Activated T-cell treated with anti-CD3 and anti-CD28 coated beads, Interleukin-2, amount 50 U/mL, for 4 hours (primary cell): ENCODE measurements around the gene ZNF765. TPM values are rescaled to one million over a fixed set of nuclear protein-coding genes. Genes with fewer than 3 reads are reported as not detected.
"Not testable (repeated sequence)": the region's sequence is repeated elsewhere in the genome, so short reads cannot be mapped to it uniquely, and the experiment has no call there.

Experiments used
- ATAC-seq, 2 donors: fragments of 200-7000 bp; cut with Tn5 transposase; one replicate each; pipeline ENCODE4 v1.10.0; 2021
- DNase-seq: peaks from one replicate; pipeline ENCODE4 v3.0.0-alpha.2; 2020
- H3K27me3 Mint-ChIP-seq: one replicate; pipeline ENCODE4 v1.8.0; 2021; ENCODE audit warnings: low read depth, mixed read lengths
- H3K36me3 Mint-ChIP-seq: one replicate; pipeline ENCODE4 v1.8.0; 2022; ENCODE audit warnings: mixed read lengths; ENCODE audit not compliant: insufficient read depth
- H3K4me1 Mint-ChIP-seq: one replicate; pipeline ENCODE4 v1.8.0; 2021; ENCODE audit warnings: low read depth, mixed read lengths
- H3K4me3 Mint-ChIP-seq: one replicate; pipeline ENCODE4 v1.8.0; 2021; ENCODE audit warnings: mild to moderate bottlenecking, moderate library complexity, mixed read lengths
- H3K9me3 Mint-ChIP-seq: one replicate; pipeline ENCODE4 v1.8.0; 2021; ENCODE audit warnings: mixed read lengths
- total RNA-seq, 3 donors: library from RNA; stranded (reverse); gene quantifications; one replicate each; pipeline ENCODE4 v1.2.1, GENCODE V29; 2021

Gene ZNF765
- 1 to 10 TPM; 6.9 to 7.9 (median 7.1) TPM for total RNA-seq

DNA sequence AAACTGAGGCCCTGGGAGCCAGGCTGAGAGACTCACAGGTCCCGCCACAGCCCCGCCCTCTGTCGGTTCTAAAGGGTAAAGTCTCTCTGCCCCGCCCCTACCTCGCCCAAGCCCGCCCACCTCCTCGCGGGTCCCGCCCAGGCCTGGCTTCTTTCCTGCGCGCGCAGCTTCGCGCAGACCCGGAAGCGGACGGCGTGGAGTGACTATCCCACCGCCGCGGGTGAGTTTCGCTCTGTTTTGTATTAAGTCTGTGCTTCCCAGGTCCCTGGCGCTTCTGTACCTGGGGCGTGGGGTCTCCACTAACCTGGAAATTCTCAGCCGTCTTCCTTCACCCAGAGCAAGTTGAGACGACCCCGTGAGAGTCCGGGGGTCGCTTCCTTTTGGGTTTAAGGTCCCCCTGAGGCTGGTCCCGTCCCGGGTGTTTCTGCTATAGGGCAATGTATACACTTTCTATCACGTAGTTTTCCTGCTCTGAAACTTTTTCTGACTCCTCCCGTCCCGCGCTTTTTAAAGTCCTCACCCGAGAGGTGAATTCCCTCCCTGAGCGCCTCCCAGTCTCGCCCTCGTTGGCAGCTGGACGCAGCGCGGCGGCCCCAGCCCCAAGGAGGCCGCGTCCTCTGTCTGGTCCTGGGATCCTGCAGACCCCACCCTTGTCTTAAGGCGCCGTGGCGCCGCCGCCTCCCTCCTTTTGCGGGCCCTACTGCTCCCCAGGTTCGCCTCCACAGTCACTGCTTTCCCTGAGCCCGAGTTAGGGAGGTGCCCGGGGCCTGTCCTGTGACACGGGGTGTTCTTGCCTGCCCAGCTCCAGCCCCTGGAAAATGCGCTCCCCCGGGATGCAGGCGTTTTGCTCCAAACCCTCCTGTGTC lies at the start of gene ZNF765:
Gene ZNF765, plus strand, starts transcription at position 176 of the 866 bp plus-strand sequence. CDS start 2,867 bp downstream, outside the sequence.
- ATAC-seq (peak; percentile 98 to 99), DNase-seq (peak; percentile 98)
- H3K27me3 Mint-ChIP-seq, result no peaks in the 10 kb centered on the region
- H3K4me3 Mint-ChIP-seq, result peak within 1 kb of the TSS; percentile 97
- H3K9me3 Mint-ChIP-seq, result peaks cover 6% of the 10 kb centered on the region
- H3K36me3 Mint-ChIP-seq, result peaks cover 15% of the 10 kb centered on the region
- H3K4me1 Mint-ChIP-seq, result peaks cover 30% of the 10 kb centered on the region

DNA sequence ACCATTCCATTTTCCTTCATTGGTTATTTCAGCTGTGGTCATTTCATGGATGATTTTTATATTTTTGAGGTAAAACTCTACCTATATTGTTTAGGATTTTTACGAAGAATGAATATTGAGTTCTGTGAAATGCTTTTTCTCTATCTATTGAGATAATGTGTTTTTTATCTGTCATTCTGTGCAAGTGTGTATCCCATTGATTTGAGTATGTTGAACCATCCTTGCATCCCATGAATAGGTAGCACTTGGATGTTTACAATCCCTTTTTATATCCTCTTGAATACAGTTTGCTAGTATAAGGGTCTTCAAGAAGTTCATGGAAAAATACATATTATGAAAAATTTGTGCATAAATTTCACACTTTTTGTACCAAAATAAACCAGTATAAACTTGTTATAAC lies 39.2 kb upstream of the ZNF765 start:
- peaks cover 49% of the 10 kb centered on the region for H3K9me3 Mint-ChIP-seq
- no peak for DNase-seq
- H3K4me1 Mint-ChIP-seq, result no peaks in the 10 kb centered on the region
- H3K4me3 Mint-ChIP-seq, result no peak overlapping the region
- H3K36me3 Mint-ChIP-seq, result peaks cover 34% of the 10 kb centered on the region
- ATAC-seq, result no peak
- no peaks in the 10 kb centered on the region for H3K27me3 Mint-ChIP-seq

DNA sequence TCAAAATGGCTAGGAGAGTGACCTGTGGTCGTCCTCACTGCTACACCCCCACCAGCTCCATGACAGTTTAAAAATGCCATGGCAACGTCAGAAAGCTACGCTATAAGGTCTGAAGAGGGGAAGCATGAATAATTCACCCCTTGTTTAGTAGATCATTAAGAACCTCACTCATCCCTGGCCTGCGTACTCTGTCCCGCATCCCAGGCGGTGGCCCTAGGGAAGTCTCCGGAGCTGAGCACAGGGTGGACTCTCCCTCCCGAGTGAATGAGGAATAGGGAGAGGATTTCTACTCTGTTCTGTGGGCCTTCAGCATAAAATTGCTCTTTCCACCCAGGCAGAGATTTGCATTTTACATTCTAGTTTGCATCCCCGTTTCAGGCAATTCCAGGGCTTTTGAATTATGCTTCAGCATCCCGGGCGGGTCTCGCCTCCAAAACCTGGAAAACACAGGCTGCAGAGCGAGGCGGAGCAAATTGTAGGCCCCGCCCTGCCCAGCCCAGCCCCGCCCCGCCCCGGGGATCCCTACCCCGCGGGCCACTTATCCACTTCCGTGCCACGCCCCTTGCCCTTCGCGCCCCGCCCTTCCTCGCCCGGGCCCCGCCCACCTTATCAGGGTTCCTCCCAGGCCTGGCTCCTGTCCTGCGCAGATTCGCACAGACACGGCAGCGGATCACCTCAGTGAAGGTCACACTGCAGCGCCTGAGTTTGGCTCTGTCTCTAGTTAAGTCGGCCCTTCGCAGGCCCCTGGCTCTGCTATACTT lies 36.9 kb upstream of the ZNF765 start:
- DNase-seq, result no peak

DNA sequence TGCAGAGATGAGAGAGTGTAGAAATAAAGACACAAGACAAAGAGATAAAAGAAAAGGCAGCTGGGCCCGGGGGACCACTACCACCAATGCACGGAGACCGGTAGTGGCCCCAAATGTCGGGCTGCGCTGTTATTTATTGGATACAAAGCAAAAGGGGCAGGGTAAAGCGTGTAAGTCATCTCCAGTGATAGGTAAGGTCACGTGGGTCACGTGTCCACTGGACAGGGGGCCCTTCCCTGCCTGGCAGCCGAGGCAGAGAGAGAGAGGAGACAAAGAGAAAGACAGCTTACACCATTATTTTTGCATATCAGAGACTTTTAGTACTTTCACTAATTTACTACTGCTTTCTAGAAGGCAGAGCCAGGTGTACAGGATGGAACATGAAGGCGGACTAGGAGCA lies 34.9 kb upstream of the ZNF765 start:
- not testable (repeated sequence) for H3K4me3 Mint-ChIP-seq, H3K4me1 Mint-ChIP-seq, H3K27me3 Mint-ChIP-seq, DNase-seq, ATAC-seq, H3K36me3 Mint-ChIP-seq
- peaks cover 20% of the 10 kb centered on the region for H3K9me3 Mint-ChIP-seq

More for the DNA sequence above, 36.9 kb upstream of the ZNF765 start:
- ATAC-seq, result no peak
- Mint-ChIP-seq H3K27me3 (no peaks in the 10 kb centered on the region), H3K4me1 (no peaks in the 10 kb centered on the region), H3K4me3 (no peak overlapping the region), H3K9me3 (peaks cover 30% of the 10 kb centered on the region), H3K36me3 (peaks cover 12% of the 10 kb centered on the region)

DNA sequence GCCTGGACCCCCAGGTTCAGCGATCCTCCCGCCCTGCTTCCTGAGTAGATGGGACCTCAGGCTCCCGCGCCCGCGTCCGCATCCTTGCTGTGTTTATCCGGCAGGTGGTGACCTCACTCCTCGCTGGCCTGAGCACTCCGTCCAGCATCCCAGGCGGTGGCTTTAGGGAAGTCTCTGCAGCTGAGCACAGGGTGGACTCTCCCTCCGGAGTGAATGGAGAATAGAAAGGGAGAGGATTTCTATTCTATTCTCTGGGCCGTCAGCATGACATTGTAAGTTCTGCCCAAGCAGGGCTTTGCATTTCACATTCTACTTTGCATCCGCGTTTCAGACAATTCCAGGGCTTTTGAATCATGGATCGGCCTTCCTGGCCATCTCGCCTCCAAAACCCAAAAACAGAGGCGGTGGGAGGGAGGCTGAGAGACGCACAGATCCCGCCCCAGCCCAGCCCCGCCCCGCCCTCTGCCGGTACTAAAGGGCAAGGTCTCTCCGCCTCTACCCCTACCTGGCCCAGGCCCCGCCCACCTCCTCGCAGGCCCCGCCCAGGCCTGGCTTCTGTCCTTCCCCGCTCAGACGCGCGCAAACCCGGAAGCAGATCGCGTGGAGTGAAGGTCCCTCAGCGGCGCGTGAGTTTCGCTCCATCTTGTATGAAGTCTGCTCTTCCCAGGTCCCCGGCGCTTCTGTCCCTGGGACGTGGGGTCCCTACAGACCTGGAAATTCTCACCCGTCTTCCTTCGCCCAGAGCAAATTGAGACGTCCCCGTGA lies 29.6 kb upstream of the ZNF765 start, which contains the start of gene ZNF525:
Gene ZNF525, plus strand, starts transcription at position 572 of the 765 bp plus-strand sequence. CDS start 6,577 bp downstream, outside the sequence.
- peak; percentile 99 to 100 for ATAC-seq
- Mint-ChIP-seq H3K36me3 (peaks cover 10% of the 10 kb centered on the region), H3K27me3 (no peaks in the 10 kb centered on the region), H3K4me1 (peaks cover 24% of the 10 kb centered on the region), H3K9me3 (peaks cover 4% of the 10 kb centered on the region), H3K4me3 (peak within 1 kb of the TSS; percentile 95)
- peak; percentile 98 for DNase-seq

DNA sequence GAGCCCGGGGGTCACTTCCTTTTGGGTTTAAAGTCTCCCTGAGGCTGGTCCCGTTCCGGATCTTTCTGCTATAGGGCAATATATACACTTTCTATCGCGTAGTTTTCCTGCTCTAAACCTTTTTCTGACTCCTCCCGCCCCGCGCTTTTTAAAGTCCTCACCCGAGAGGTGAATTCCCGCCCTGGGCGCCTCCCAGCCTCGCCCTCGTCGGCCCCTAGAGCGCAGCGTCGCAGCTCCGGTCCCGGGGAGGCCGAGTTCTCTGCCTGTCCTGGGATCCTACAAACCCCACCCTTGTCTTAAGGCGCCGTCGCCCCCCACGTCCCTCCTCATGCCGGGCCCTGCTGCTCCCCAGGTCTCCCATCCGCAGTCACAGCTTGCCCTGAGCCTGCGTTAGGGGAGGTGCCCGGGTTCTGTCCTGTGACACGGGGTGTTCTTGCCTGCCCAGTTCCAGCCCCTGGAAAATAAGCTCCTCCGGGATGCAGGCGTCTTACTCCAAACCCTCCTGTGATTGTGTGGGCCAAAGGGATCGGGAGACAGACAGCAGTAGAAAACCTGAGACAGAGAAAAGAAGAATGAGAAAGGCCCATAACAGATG lies 29.0 kb upstream of the ZNF765 start:
- Mint-ChIP-seq H3K36me3 (peaks cover 16% of the 10 kb centered on the region), H3K4me1 (peaks cover 24% of the 10 kb centered on the region), H3K4me3 (peak overlapping the region; percentile 95), H3K27me3 (no peaks in the 10 kb centered on the region), H3K9me3 (peaks cover 9% of the 10 kb centered on the region)
- DNase-seq (peak; percentile 33), ATAC-seq (peak; percentile 52 to 59)

DNA sequence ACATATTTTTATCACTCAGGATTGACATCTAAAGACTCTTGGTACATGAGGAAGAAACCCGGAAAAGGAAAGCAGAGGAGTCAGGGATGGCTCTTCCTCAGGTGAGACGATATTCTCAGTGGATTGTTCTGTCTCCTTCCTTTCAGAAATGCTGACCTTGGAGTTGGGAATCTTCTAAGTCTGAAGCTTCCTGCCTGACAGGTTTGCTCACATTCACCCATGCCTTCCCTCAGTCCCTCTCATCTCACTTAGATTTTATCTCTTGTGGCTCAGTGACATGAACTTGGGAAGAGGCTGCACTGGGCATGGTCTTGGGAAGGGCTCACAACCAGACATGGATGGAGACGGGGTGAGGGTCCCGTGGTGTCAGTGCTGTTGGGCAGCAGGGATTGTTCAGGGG lies 22.8 kb upstream of the ZNF765 start:
- peaks cover 16% of the 10 kb centered on the region for H3K9me3 Mint-ChIP-seq
- DNase-seq (no peak), ATAC-seq (no peak)
- H3K4me1 Mint-ChIP-seq, result peaks cover 4% of the 10 kb centered on the region
- no peaks in the 10 kb centered on the region for H3K27me3 Mint-ChIP-seq
- no peak overlapping the region for H3K4me3 Mint-ChIP-seq
- peaks cover 62% of the 10 kb centered on the region for H3K36me3 Mint-ChIP-seq

DNA sequence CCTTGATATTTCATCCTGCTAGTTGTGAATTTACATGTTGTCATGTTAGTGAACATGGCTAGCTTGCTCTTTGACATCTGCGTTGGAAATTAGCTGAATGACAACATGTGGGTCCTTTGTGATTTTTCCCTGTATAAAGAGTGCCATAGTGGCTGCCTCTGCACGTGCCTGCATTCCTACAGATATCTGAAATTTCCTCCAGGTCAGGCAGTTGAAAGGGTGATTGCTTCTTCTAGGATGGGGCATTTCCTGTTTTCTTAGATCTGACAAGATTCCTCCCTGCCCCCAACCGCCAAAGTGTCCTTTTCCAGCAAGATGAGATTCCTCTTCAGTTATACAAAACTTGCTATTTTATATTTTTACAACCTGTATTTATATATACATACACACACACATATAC lies 20.7 kb upstream of the ZNF765 start:
- ATAC-seq (no peak), DNase-seq (no peak)
- Mint-ChIP-seq H3K27me3 (no peaks in the 10 kb centered on the region), H3K4me1 (no peaks in the 10 kb centered on the region), H3K36me3 (peaks cover 73% of the 10 kb centered on the region), H3K4me3 (no peak overlapping the region), H3K9me3 (peaks cover 16% of the 10 kb centered on the region)

DNA sequence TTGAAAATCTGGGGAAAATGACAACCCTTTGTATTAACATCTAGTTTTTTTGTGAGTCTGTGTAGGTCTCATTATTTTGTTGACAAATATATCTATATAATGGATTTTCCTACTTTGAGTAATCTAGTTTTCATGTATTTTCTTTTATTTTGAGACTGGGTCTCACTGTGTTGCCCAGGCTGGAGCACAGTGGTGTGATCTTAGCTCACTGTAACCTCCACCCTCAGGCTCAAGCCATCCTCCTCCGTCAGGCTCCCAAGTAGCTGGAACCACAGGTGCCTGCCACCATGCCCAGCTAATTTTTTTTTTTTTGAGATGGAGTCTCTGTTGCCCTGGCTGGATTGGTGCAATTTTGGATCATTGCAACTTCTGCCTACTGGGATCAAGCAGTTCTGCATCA lies 20.2 kb upstream of the ZNF765 start:
- no peak for DNase-seq
- no peaks in the 10 kb centered on the region for H3K4me1 Mint-ChIP-seq
- no peaks in the 10 kb centered on the region for H3K27me3 Mint-ChIP-seq
- peaks cover 76% of the 10 kb centered on the region for H3K36me3 Mint-ChIP-seq
- peaks cover 16% of the 10 kb centered on the region for H3K9me3 Mint-ChIP-seq
- H3K4me3 Mint-ChIP-seq, result no peak overlapping the region
- no peak for ATAC-seq

DNA sequence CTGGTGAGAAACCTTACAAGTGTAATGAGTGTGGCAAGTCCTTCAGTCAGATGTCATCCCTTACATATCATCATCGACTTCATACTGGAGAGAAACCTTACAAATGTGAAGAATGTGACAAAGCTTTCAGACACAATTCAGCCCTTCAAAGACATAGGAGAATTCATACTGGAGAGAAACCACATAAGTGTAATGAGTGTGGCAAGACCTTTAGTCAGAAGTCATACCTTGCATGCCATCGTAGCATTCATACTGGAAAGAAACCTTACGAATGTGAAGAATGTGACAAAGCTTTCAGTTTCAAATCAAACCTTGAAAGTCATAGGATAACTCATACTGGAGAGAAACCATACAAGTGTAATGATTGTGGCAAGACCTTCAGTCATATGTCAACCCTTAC lies 13.6 kb upstream of the ZNF765 start:
- Mint-ChIP-seq H3K4me3 (no peak overlapping the region), H3K9me3 (peaks cover 47% of the 10 kb centered on the region), H3K4me1 (no peaks in the 10 kb centered on the region), H3K36me3 (peaks cover 84% of the 10 kb centered on the region), H3K27me3 (no peaks in the 10 kb centered on the region)
- ATAC-seq, result no peak
- no peak for DNase-seq

DNA sequence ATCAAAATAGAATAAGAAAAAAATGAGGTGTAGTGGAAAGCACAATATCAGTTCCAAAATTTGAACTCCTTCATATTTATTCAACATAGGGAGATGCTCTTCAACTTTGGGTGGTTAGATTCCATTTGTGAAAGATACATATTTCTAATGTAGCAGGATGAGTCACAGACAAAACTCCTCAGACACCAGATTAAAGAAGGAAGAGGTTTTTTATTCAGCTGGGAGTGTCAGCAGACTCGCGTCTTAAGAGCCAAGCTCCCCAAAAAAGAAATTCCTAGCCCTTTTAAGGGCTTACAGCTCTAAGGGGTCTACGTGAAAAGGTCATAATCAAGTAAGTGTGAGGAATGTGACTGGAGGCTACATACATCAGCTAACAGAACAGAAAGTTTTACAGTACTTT lies 6.8 kb upstream of the ZNF765 start:
- peaks cover 41% of the 10 kb centered on the region for H3K9me3 Mint-ChIP-seq
- no peak overlapping the region for H3K4me3 Mint-ChIP-seq
- H3K36me3 Mint-ChIP-seq, result peaks cover 32% of the 10 kb centered on the region

DNA sequence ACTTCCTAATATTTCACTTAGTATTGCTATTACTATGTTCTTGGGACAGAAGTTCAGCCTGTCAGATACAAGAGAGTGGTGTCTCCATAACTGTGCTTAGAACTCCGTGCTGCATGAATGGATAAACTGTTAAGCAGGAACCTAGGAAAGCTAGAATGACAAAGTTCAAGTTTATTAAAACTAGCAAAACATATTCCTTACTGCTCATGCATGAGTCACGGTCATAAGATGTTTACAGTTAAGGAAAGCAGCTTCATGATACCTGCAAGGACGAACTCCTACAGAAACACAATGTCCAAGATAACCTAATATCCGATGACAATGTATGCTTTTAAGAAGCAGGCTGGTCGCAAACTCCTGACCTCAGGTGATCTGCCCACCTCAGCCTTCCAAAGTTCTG lies 6.0 kb upstream of the ZNF765 start:
- Mint-ChIP-seq H3K4me1 (no peaks in the 10 kb centered on the region), H3K36me3 (peaks cover 27% of the 10 kb centered on the region), H3K4me3 (no peak overlapping the region), H3K9me3 (peaks cover 37% of the 10 kb centered on the region), H3K27me3 (no peaks in the 10 kb centered on the region)
- DNase-seq, result no peak
- ATAC-seq, result no peak

More for the DNA sequence above, 6.8 kb upstream of the ZNF765 start:
- no peaks in the 10 kb centered on the region for H3K4me1 Mint-ChIP-seq
- no peaks in the 10 kb centered on the region for H3K27me3 Mint-ChIP-seq
- ATAC-seq, result no peak
- no peak for DNase-seq

DNA sequence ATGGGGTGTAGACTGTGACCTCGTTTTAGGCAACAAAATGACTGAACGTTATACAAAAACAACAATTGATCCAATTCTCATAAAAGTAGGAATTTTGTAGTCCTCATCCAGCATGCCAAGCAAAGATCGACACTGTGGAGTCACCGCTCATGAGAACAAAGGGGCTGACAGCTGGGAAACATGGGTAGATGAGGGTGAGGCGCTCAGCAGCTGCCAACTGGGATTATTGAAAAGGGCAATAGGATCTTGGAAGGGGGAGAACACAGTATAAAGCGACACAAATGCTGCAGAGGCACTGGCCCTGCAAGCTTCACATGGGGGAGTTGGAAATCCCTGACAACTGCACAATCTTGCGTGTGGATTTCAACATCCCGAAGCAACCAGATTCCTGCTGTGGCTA lies 5.4 kb upstream of the ZNF765 start:
- Mint-ChIP-seq H3K9me3 (peaks cover 35% of the 10 kb centered on the region), H3K4me1 (peaks cover under 1% of the 10 kb centered on the region), H3K36me3 (peaks cover 26% of the 10 kb centered on the region), H3K4me3 (no peak overlapping the region), H3K27me3 (no peaks in the 10 kb centered on the region)
- DNase-seq, result no peak
- no peak for ATAC-seq

DNA sequence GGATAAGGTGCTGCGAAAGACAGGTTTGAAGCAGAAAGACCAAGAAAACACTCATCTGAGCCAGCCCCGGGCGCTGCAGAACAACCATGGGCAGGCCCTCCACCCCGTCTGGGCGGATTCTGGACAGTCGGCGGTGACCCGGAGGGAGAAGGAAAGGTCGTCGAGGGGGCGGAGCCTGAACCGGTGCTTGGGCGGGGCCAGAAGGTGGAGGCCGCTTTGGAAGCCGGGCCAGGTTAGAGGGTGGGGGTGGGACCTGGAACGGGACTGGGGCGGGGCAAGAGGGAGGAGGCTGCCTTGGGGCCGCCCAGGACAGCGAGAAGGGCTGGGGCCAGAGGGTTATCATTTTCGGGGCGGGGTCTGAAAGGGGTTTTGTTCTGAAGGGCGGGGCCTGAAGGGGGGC lies 5.0 kb upstream of the ZNF765 start:
- ATAC-seq (no peak), DNase-seq (no peak)
- Mint-ChIP-seq H3K4me1 (peaks cover 4% of the 10 kb centered on the region), H3K9me3 (peaks cover 31% of the 10 kb centered on the region), H3K4me3 (no peak overlapping the region), H3K27me3 (no peaks in the 10 kb centered on the region), H3K36me3 (peaks cover 22% of the 10 kb centered on the region)
